Upper lobe of left lung (tissue), 6 donors: ENCODE measurements around the gene LRRC1. TPM values are rescaled to one million over a fixed set of nuclear protein-coding genes. Genes with fewer than 3 reads are reported as not detected.

Source experiments
- ATAC-seq, 2 donors: fragments of 200-7000 bp; cut with Tn5 transposase; one replicate each; pipeline ENCODE4 v1.9.1; 2022; ENCODE audit warnings: mild to moderate bottlenecking in 2 of 2, moderate library complexity in 2 of 2; ENCODE audit not compliant: low FRiP score in 2 of 2
- DNase-seq, 2 donors: peaks; one replicate each; pipeline ENCODE4 v3.0.0-alpha.2; 2019 to 2020
- H3K27ac ChIP-seq, 4 donors: fragments of 200-600 bp; sonication (generic); one replicate each; pipeline ENCODE4 v1.5.1; 2016 to 2019
- H3K27me3 ChIP-seq, 4 donors: fragments of 200-600 bp; sonication (generic); one replicate each; pipeline ENCODE4 v1.5.1; 2017 to 2019
- H3K36me3 ChIP-seq, 4 donors: fragments of 200-600 bp; sonication (generic); one replicate each; pipeline ENCODE4 v1.5.1; 2016 to 2019
- H3K4me1 ChIP-seq, 4 donors: fragments of 200-600 bp; sonication (generic); one replicate each; pipeline ENCODE4 v1.5.1; 2018 to 2019
- H3K4me3 ChIP-seq, 4 donors: fragments of 200-600 bp; sonication (generic); one replicate each; pipeline ENCODE4 v1.5.1; 2017 to 2019; ENCODE audit warnings: mild to moderate bottlenecking in 2 of 4, moderate library complexity in 1 of 4
- H3K9me3 ChIP-seq, 4 donors: fragments of 200-600 bp; sonication (generic); one replicate each; pipeline ENCODE4 v1.5.1; 2018 to 2019
- EP300 ChIP-seq, 4 donors: sonication (generic); formaldehyde crosslinking; IDR thresholded peaks; one replicate each; pipeline ENCODE4 v1.5.1; 2017; ENCODE audit warnings: antibody characterized with exemption in 4 of 4, control low read depth in 2 of 4
- POLR2A ChIP-seq, 4 donors: fragments of 450-650 bp; IDR thresholded peaks; one replicate each; pipeline ENCODE4 v1.5.1; 2016 to 2017; ENCODE audit warnings: antibody characterized with exemption in 4 of 4, mild to moderate bottlenecking in 2 of 4
- POLR2AphosphoS5 ChIP-seq, 2 donors: sonication (generic); formaldehyde crosslinking; IDR thresholded peaks; one replicate each; pipeline ENCODE4 v1.5.1; 2017; ENCODE audit warnings: antibody characterized with exemption in 2 of 2
- WGBS, 2 donors: methylation state at CpG; one replicate each; pipeline ENCODE4 v1.1.5; 2017 to 2018; 5-methylcytosine and 5-hydroxymethylcytosine counted together
- total RNA-seq, 6 donors: library from RNA; depleted of rRNA in 4 of 6; stranded (reverse); fragments of >200 nt in 4 of 6; gene quantifications; one replicate each; pipeline versions ENCODE4 v1.1.0 to v1.2.1, GENCODE V29; 2016 to 2021
- TF ChIP-seq, protein P1 (sequence below), 6 experiments: fragments of 450-650 bp in 4 of 6; fragments of 200-600 bp in 2 of 6; sonication (generic) in 2 of 6; IDR thresholded peaks; one replicate each; pipeline ENCODE4 v1.5.1; 2016 to 2019; ENCODE audit warnings: antibody characterized with exemption in 6 of 6
- donor health status: DM: no; HTN: no; CAD: no; lungs with moderate emphysema.
- donor health status: DM: no; HTN: yes; CAD: no; lungs with severe emphysema.

Gene LRRC1
- total RNA-seq, 6 donors from 2014 or later: 10.9 to 31.5 (median 19.4) TPM

DNA sequence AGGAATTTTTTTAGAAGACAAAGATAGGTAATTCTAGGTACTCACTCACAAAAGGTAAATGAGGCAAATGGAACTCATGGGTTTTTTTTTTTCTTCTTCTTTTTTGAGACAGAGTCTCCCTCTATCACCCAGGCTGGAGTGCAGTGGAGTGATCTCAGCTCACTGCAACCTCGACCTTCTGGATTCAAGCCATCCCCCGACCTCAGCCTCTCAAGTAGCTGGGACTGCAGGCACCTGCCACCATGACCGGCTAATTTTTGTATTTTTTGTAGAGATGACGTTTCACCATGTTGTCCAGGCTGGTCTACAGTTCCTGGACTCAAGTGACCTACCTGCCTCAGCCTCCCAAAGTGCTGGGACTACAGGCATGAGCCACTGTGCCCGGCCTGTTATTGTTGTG lies 126.1 kb downstream of the LRRC1 start:
- H3K27ac ChIP-seq: no peak overlapping the region
- no peaks in the 10 kb centered on the region for H3K9me3 ChIP-seq
- ATAC-seq (no peak), DNase-seq (no peak)
- TF ChIP-seq, protein P1, sequence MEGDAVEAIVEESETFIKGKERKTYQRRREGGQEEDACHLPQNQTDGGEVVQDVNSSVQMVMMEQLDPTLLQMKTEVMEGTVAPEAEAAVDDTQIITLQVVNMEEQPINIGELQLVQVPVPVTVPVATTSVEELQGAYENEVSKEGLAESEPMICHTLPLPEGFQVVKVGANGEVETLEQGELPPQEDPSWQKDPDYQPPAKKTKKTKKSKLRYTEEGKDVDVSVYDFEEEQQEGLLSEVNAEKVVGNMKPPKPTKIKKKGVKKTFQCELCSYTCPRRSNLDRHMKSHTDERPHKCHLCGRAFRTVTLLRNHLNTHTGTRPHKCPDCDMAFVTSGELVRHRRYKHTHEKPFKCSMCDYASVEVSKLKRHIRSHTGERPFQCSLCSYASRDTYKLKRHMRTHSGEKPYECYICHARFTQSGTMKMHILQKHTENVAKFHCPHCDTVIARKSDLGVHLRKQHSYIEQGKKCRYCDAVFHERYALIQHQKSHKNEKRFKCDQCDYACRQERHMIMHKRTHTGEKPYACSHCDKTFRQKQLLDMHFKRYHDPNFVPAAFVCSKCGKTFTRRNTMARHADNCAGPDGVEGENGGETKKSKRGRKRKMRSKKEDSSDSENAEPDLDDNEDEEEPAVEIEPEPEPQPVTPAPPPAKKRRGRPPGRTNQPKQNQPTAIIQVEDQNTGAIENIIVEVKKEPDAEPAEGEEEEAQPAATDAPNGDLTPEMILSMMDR (IDR thresholded peaks at IDR 0.05): no peak
- TF ChIP-seq POLR2A (IDR thresholded peaks at IDR 0.05): no peak
- no peak for TF ChIP-seq EP300 (IDR thresholded peaks at IDR 0.05)
- TF ChIP-seq POLR2AphosphoS5 (IDR thresholded peaks at IDR 0.05): no peak
- no peaks in the 10 kb centered on the region for H3K4me1 ChIP-seq
- H3K27me3 ChIP-seq: no peaks in the 10 kb centered on the region
- H3K36me3 ChIP-seq: no peaks in the 10 kb centered on the region
- 58 to 79% methylated on average over 5 of the region's 5 CpGs for WGBS, 2 donors
- no peak overlapping the region for H3K4me3 ChIP-seq

DNA sequence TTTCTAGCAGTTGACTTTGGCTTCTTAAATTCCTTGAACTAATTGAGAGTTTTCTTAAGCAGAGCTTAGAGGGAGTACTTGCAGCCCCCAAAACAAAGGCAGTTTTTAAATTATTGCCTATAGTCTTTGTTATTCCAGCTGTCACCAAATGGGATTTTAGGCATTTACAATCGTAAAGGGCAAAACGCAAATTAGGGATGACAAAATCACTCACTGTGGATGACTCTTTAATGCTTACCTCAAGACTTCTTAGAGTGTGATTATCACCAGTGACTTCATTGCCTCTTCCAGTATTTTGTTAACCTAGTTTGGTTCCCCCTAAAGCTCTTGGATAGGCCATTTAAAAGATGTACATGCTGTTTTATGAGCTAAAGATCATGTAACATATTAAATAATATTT lies 126.8 kb downstream of the LRRC1 start:
- H3K4me3 ChIP-seq: no peak overlapping the region
- H3K36me3 ChIP-seq: no peaks in the 10 kb centered on the region
- no peaks in the 10 kb centered on the region for H3K27me3 ChIP-seq
- H3K27ac ChIP-seq: no peak overlapping the region
- no peak for DNase-seq
- WGBS, 2 donors: 90 to 94% methylated on average over 2 of the region's 2 CpGs
- no peaks in the 10 kb centered on the region for H3K9me3 ChIP-seq
- ATAC-seq: no peak
- peaks cover 0 to 2% (median 0%) of the 10 kb centered on the region in 4 donors for H3K4me1 ChIP-seq
- no peak for TF ChIP-seq POLR2A (IDR thresholded peaks at IDR 0.05)
- no peak for TF ChIP-seq POLR2AphosphoS5 (IDR thresholded peaks at IDR 0.05)
- TF ChIP-seq, protein P1 (IDR thresholded peaks at IDR 0.05): no peak
- no peak for TF ChIP-seq EP300 (IDR thresholded peaks at IDR 0.05)

DNA sequence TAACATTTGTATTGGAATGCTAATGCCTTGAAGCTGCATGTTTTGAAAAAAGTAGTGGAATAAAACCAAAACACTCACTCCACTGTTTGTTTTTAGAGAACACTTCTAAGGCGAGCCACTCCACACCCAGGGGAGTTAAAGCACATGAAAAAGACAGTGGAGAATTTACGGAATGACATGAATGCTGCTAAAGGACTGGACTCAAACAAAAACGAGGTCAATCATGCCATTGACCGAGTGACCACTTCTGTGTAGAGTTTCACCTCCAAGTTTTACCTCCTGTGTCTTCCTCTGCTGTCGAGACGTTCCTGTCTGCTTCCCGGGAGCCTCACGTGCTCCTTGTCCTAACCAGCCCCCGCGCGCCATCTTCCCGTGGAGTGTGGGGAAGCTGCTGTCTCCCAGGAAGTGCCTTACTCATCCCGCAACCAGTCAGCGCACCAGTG lies 127.8 kb downstream of the LRRC1 start:
- no peaks in the 10 kb centered on the region for H3K9me3 ChIP-seq
- no peak overlapping the region for H3K4me3 ChIP-seq
- 67 to 70% methylated on average over 14 of the region's 14 CpGs for WGBS, 2 donors
- H3K36me3 ChIP-seq: no peaks in the 10 kb centered on the region
- DNase-seq (peak in 1 of 2 donors; percentile 54), ATAC-seq (peak in 1 of 2 donors; percentile 25)
- no peak overlapping the region for H3K27ac ChIP-seq
- peaks cover 0 to 8% (median 0%) of the 10 kb centered on the region in 4 donors for H3K4me1 ChIP-seq
- TF ChIP-seq POLR2AphosphoS5 (IDR thresholded peaks at IDR 0.05) (no peak), POLR2A (IDR thresholded peaks at IDR 0.05) (no peak), EP300 (IDR thresholded peaks at IDR 0.05) (peak in 1 of 4 donors; percentile 45)
- TF ChIP-seq, protein P1 (IDR thresholded peaks at IDR 0.05): no peak
- no peaks in the 10 kb centered on the region for H3K27me3 ChIP-seq

DNA sequence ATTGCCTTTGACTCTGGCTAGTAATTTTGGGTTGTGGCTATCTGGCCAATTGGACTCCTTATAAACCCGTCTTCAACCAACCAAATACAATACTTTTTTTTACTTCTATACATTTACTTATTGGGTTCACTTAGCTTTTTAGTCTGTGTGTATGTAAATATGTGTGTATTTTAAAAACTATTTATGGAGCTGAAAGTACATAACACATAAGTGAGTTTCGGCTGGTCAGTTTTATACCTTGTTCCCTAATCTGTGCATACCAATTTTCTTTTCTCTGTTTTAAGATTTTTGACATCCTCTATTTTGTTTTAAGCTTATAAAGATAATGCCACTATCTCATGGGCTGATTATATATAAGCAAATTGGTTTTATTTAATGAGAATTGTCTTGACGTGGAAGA lies 129.5 kb downstream of the LRRC1 start:
- H3K27ac ChIP-seq: no peak overlapping the region
- 91 to 92% methylated on average over 3 of the region's 3 CpGs for WGBS, 2 donors

More for the DNA sequence above, 129.5 kb downstream of the LRRC1 start:
- H3K4me1 ChIP-seq: peaks cover 0 to 10% (median 0%) of the 10 kb centered on the region in 4 donors
- TF ChIP-seq POLR2A (IDR thresholded peaks at IDR 0.05) (no peak), POLR2AphosphoS5 (IDR thresholded peaks at IDR 0.05) (no peak), EP300 (IDR thresholded peaks at IDR 0.05) (no peak)
- TF ChIP-seq, protein P1 (IDR thresholded peaks at IDR 0.05): no peak
- H3K4me3 ChIP-seq: no peak overlapping the region
- H3K36me3 ChIP-seq: no peaks in the 10 kb centered on the region
- ATAC-seq (no peak), DNase-seq (no peak)
- no peaks in the 10 kb centered on the region for H3K27me3 ChIP-seq
- no peaks in the 10 kb centered on the region for H3K9me3 ChIP-seq
